Measurements from ENCODE around the gene JAZF1. TPM values are rescaled to one million over a fixed set of nuclear protein-coding genes. Genes with fewer than 3 reads are reported as not detected.

Gene JAZF1
- total and polyA plus RNA-seq, 2 of the 8 experiments (the other 6 are each of a cell fraction or from before 2014, with no cell fraction given): 2.6 to 21.8 TPM

DNA sequence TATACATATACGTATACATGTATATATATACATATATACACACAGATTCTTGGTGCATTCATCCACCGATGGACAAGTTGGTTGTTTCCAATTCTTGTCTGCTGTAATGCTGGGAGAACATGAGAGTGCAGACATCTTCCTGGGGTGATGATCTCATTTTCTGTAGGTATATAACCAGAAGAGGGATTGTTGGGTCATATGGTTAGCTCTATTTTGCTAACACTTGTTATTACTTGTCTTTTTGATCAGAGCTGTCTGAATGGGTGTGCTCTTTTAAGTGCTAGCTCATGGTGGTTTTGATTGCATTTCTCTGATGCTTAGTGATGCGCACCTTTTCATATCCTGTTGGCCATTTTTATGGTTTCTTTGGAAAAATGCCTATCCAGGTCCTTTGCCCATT lies 334.2 kb downstream of the JAZF1 start (continued):
- TF ChIP-seq SP2 (IDR thresholded peaks at IDR 0.05; ENCODE audit: low read length) (no peak), SIRT6 (IDR thresholded peaks at IDR 0.05; ENCODE audit: low read length) (no peak), TEAD4 (IDR thresholded peaks at IDR 0.05; ENCODE audit: low read depth, low read length) (no peak)

Measured in H1 (cell line).